Hepatocyte (in vitro differentiated cells): Measurements from ENCODE around the gene ZMYND19. TPM values are rescaled to one million over a fixed set of nuclear protein-coding genes. Genes with fewer than 3 reads are reported as not detected.
A peak's percentile ranks its signal among the peaks of the same experiment; 100 is the strongest.

Source experiments
- DNase-seq: peaks from one replicate; pipeline ENCODE4 v3.0.0-alpha.2; 2016; ENCODE audit warnings: low spot score
- H2AFZ ChIP-seq: fragments of 200-600 bp; sonication (generic); 2 replicates; pipeline ENCODE4 v1.6.0; 2016; ENCODE audit warnings: antibody characterized with exemption, mild to moderate bottlenecking
- H3K27ac ChIP-seq: fragments of 200-600 bp; sonication (generic); 2 replicates; pipeline ENCODE4 v1.5.1; 2016; ENCODE audit warnings: mild to moderate bottlenecking
- H3K27me3 ChIP-seq: fragments of 200-600 bp; sonication (generic); 2 replicates; pipeline ENCODE4 v1.6.1; 2016
- H3K36me3 ChIP-seq: fragments of 200-600 bp; sonication (generic); replicated peaks from 2 replicates; pipeline ENCODE4 v1.5.1; 2016; ENCODE audit warnings: low read depth; ENCODE audit not compliant: insufficient read depth
- H3K4me1 ChIP-seq: fragments of 200-600 bp; sonication (generic); 2 replicates; pipeline ENCODE4 v1.5.1; 2016; ENCODE audit warnings: mild to moderate bottlenecking, moderate library complexity; ENCODE audit not compliant: insufficient read depth
- H3K4me2 ChIP-seq: fragments of 200-600 bp; sonication (generic); 2 replicates; pipeline ENCODE4 v1.6.0; 2016
- H3K4me3 ChIP-seq: fragments of 200-600 bp; sonication (generic); 2 replicates; pipeline ENCODE4 v1.5.1; 2016; ENCODE audit warnings: mild to moderate bottlenecking
- H3K79me2 ChIP-seq: fragments of 200-600 bp; sonication (generic); 2 replicates; pipeline ENCODE4 v1.6.0; 2017; ENCODE audit warnings: mild to moderate bottlenecking
- H3K9me2 ChIP-seq: fragments of 200-600 bp; sonication (generic); replicated peaks from 2 replicates; pipeline ENCODE4 v1.6.0; 2017; ENCODE audit warnings: mild to moderate bottlenecking; ENCODE audit not compliant: insufficient read depth
- H3K9me3 ChIP-seq: fragments of 200-600 bp; sonication (generic); 2 replicates; pipeline ENCODE4 v1.5.1; 2016; ENCODE audit warnings: low read depth, mild to moderate bottlenecking
- H4K20me1 ChIP-seq: fragments of 200-600 bp; sonication (generic); 2 replicates; pipeline ENCODE4 v1.6.0; 2016; ENCODE audit warnings: mild to moderate bottlenecking; ENCODE audit not compliant: insufficient read depth, poor library complexity, severe bottlenecking
- EZH2 ChIP-seq: fragments of 200-600 bp; sonication (generic); IDR thresholded peaks from 2 replicates; pipeline ENCODE4 v1.6.1; 2016; ENCODE audit warnings: antibody characterized with exemption, mild to moderate bottlenecking, borderline replicate concordance
- EZH2phosphoT487 ChIP-seq: fragments of 200-600 bp; sonication (generic); IDR thresholded peaks from one replicate; pipeline ENCODE4 v1.6.1; 2018; ENCODE audit warnings: antibody characterized with exemption, mild to moderate bottlenecking, low read depth, moderate library complexity; ENCODE audit not compliant: unreplicated experiment, severe bottlenecking
- WGBS: methylation state at CpG from one replicate; pipeline ENCODE4 v1.1.6; 2016; ENCODE audit warnings: low lambda C conversion rate; ENCODE audit errors: missing lambda C conversion rate; 5-methylcytosine and 5-hydroxymethylcytosine counted together
- polyA plus RNA-seq: library from polyadenylated mRNA; unstranded; fragments of >200 nt; fragmentation: Nextera tagmentation; extraction: Ambion mirVana; gene quantifications from 2 replicates; pipeline ENCODE4 v1.2.1, GENCODE V29; 2016
- total RNA-seq: library from RNA; depleted of rRNA; stranded (reverse); fragments of >200 nt; gene quantifications from 2 replicates; pipeline ENCODE4 v1.2.3, GENCODE V29; 2014
- TF ChIP-seq, protein P1 (sequence below): fragments of 200-600 bp; sonication (generic); IDR thresholded peaks from 2 replicates; pipeline ENCODE4 v1.5.1; 2016; ENCODE audit warnings: antibody characterized with exemption, mild to moderate bottlenecking; ENCODE audit not compliant: poor library complexity

Gene ZMYND19
- total and polyA plus RNA-seq, 2 experiments from 2014 or later: 20.4 to 46.9 TPM

GRCh38 chr9:137607141-137607857, 17.0 kb upstream of the ZMYND19 start:
- Histone ChIP-seq H4K20me1 (peaks cover 20% of the 10 kb centered on the region), H3K4me1 (peaks cover 36% of the 10 kb centered on the region), H3K4me2 (peak overlapping the region; percentile 96), H3K79me2 (peaks cover 52% of the 10 kb centered on the region), H3K27ac (peak overlapping the region; percentile 99), H2AFZ (no peak overlapping the region), H3K27me3 (no peaks in the 10 kb centered on the region), H3K4me3 (peak overlapping the region; percentile 94), H3K9me2 (no peaks in the 10 kb centered on the region), H3K9me3 (no peaks in the 10 kb centered on the region), H3K36me3 (no peaks in the 10 kb centered on the region)
- peak; percentile 81 for DNase-seq
- TF ChIP-seq, protein P1, sequence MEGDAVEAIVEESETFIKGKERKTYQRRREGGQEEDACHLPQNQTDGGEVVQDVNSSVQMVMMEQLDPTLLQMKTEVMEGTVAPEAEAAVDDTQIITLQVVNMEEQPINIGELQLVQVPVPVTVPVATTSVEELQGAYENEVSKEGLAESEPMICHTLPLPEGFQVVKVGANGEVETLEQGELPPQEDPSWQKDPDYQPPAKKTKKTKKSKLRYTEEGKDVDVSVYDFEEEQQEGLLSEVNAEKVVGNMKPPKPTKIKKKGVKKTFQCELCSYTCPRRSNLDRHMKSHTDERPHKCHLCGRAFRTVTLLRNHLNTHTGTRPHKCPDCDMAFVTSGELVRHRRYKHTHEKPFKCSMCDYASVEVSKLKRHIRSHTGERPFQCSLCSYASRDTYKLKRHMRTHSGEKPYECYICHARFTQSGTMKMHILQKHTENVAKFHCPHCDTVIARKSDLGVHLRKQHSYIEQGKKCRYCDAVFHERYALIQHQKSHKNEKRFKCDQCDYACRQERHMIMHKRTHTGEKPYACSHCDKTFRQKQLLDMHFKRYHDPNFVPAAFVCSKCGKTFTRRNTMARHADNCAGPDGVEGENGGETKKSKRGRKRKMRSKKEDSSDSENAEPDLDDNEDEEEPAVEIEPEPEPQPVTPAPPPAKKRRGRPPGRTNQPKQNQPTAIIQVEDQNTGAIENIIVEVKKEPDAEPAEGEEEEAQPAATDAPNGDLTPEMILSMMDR: no peak
- TF ChIP-seq EZH2 (no peak), EZH2phosphoT487 (no peak)
- WGBS: 70% methylated on average over 17 of the region's 17 CpGs

DNA sequence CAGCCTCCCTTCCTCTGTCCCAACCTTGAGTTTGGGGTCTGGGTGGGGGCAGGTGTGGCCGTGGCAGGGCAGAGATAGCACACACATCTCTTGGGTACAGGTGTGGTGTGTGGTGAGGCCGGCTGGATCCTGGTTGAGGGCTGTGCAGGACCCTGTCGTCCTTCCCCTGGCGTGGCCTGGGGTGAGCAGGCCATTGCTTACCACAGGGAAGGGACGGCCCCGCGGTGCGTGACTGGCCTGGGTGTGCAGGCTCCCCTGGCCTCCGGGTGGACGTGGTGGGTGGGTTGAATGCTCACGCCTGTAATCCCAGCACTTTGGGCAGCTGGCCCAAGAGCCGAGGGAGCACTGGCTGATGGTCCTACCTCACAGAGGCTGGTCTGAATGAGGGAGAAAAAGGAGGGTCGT, 16.4 kb upstream of the ZMYND19 start:
- Histone ChIP-seq H3K27ac (peak overlapping the region; percentile 99), H3K27me3 (no peaks in the 10 kb centered on the region), H3K4me3 (peak overlapping the region; percentile 94), H3K79me2 (peaks cover 52% of the 10 kb centered on the region), H3K4me2 (peak overlapping the region; percentile 96), H3K4me1 (peaks cover 33% of the 10 kb centered on the region), H4K20me1 (peaks cover 20% of the 10 kb centered on the region), H2AFZ (no peak overlapping the region), H3K9me3 (no peaks in the 10 kb centered on the region), H3K9me2 (no peaks in the 10 kb centered on the region), H3K36me3 (no peaks in the 10 kb centered on the region)
- DNase-seq: no peak
- TF ChIP-seq EZH2phosphoT487 (no peak), EZH2 (no peak)
- TF ChIP-seq, protein P1: no peak
- 55% methylated on average over 13 of the region's 13 CpGs for WGBS

- DNase-seq: peak; percentile 62
- peaks cover 47% of the 10 kb centered on the region for H3K79me2 ChIP-seq
- TF ChIP-seq, protein P1: no peak
- TF ChIP-seq EZH2phosphoT487 (no peak), EZH2 (no peak)
- H3K36me3 ChIP-seq: no peaks in the 10 kb centered on the region
- peak overlapping the region; percentile 99 for H3K27ac ChIP-seq
- H4K20me1 ChIP-seq: peaks cover 20% of the 10 kb centered on the region
- no peaks in the 10 kb centered on the region for H3K9me3 ChIP-seq
- no peaks in the 10 kb centered on the region for H3K27me3 ChIP-seq
- no peak overlapping the region for H2AFZ ChIP-seq
- H3K4me1 ChIP-seq: peaks cover 27% of the 10 kb centered on the region
- H3K4me2 ChIP-seq: peak overlapping the region; percentile 96
- H3K9me2 ChIP-seq: no peaks in the 10 kb centered on the region
- 8% methylated on average over 27 of the region's 57 CpGs for WGBS
- H3K4me3 ChIP-seq: peak overlapping the region; percentile 94
These were observed 15.8 kb upstream of the ZMYND19 start for GRCh38 chr9:137606005-137606621.
